H1 (cell line): ENCODE measurements around the gene NELFB. TPM values are rescaled to one million over a fixed set of nuclear protein-coding genes. Genes with fewer than 3 reads are reported as not detected.

ENCODE experiments used
- CREB1 ChIP-seq: IDR thresholded peaks from 2 replicates; pipeline ENCODE4 v1.6.1; 2012; ENCODE audit warnings: inconsistent platforms
- PHF8 ChIP-seq: fragments of 200-600 bp; sonication (generic); conservative IDR thresholded peaks from 2 replicates; pipeline ENCODE4 v1.7.1; 2012; ENCODE audit warnings: low read depth, mild to moderate bottlenecking, inconsistent platforms, low read length, moderate library complexity
- SIX5 ChIP-seq: IDR thresholded peaks from 2 replicates; pipeline ENCODE4 v1.6.1; 2011; ENCODE audit warnings: mild to moderate bottlenecking, low read depth, low read length
- polyA plus RNA-seq, 7 experiments: library from polyadenylated mRNA; depleted of rRNA in 3 of 7; stranded (reverse) in 5 of 7; unstranded in 2 of 7; fragments of >200 nt in 5 of 7; fragments of 200-250 nt in 2 of 7; gene quantifications; 1 replicate in 5 of 7; 2 replicates in 1 of 7; 4 replicates in 1 of 7; pipeline versions ENCODE4 v1.2.1 to v1.2.3, GENCODE V29; 2011 to 2013; ENCODE audit warnings: missing spikeins in 2 of 7, mixed read lengths in 2 of 7
- total RNA-seq: library from RNA; stranded (reverse); fragmentation: NEBNext Ultra II Directional; extraction: Animal tissue kit (Norgen Biotek cat#: 25700); gene quantifications from 2 replicates; pipeline ENCODE4 v1.2.1, GENCODE V29; 2021

The NELFB gene
- total and polyA plus RNA-seq, 2 of the 8 experiments (the other 6 are each of a cell fraction or from before 2014, with no cell fraction given) = 57.6 to 78.0 TPM

DNA sequence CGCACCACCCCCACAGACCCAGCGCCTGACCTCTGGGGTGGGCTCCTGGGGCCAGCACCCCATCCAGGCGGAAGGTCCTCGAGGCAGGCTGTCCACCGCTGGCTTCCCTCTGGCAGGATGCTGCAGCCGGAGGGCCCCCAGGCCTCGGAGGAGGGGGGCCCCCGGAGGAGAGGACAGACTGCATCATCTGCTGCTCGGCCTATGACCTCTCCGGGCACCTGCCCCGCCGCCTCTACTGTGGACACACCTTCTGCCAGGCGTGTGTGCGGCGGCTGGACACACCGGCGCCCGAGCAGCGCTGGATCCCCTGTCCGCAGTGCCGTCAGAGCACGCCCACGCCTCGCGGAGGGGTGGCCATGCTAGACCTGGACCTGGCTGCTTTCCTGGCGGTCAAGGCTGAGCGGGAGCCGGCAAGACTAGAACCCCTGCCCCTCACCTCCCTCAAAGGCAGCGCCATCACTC, 26.6 kb upstream of the NELFB start (continued):
- no peak for TF ChIP-seq PHF8
- TF ChIP-seq SIX5 = no peak
- no peak for TF ChIP-seq CREB1
